G401.6 (cell line): Measurements from ENCODE around the gene GON4L.
"Not testable (repeated sequence)": the region's sequence is repeated elsewhere in the genome, so short reads cannot be mapped to it uniquely, and the experiment has no call there.

Experiments
- FAIRE-seq: peaks from 2 replicates; lab custom pipeline; 2012; peaks lifted over from hg19 to GRCh38; lab: Jason Lieb, UNC

Gene GON4L

GRCh38 chr1:155831279-155831976, 25.6 kb downstream of the GON4L start:
- no peak for FAIRE-seq

- no peak for FAIRE-seq
These were observed 29.6 kb downstream of the GON4L start for GRCh38 chr1:155827450-155827849.

GRCh38 chr1:155816351-155816750, 40.7 kb downstream of the GON4L start:
- no peak for FAIRE-seq

GRCh38 chr1:155813672-155814071, 43.3 kb downstream of the GON4L start:
- FAIRE-seq, result no peak

- FAIRE-seq, result no peak
These were observed 44.1 kb downstream of the GON4L start for GRCh38 chr1:155812878-155813277.

- no peak for FAIRE-seq
These were observed 47.9 kb downstream of the GON4L start for GRCh38 chr1:155809088-155809487.

GRCh38 chr1:155801149-155801548, 55.9 kb downstream of the GON4L start:
- no peak for FAIRE-seq

GRCh38 chr1:155795618-155796017, 61.4 kb downstream of the GON4L start:
- FAIRE-seq, result not testable (repeated sequence)

- FAIRE-seq, result no peak
These were observed 62.3 kb downstream of the GON4L start for GRCh38 chr1:155794605-155795245.

- FAIRE-seq, result no peak
These were observed 63.8 kb downstream of the GON4L start for GRCh38 chr1:155793213-155793612.

GRCh38 chr1:155777582-155777981, 79.4 kb downstream of the GON4L start:
- FAIRE-seq, result no peak

GRCh38 chr1:155776414-155776813, 80.6 kb downstream of the GON4L start:
- no peak for FAIRE-seq

GRCh38 chr1:155773221-155773620, 83.8 kb downstream of the GON4L start:
- no peak for FAIRE-seq

GRCh38 chr1:155769257-155769656, 87.8 kb downstream of the GON4L start:
- FAIRE-seq, result no peak

GRCh38 chr1:155767399-155767989, 89.5 kb downstream of the GON4L start:
- not testable (repeated sequence) for FAIRE-seq

GRCh38 chr1:155763989-155764388, 93.0 kb downstream of the GON4L start:
- not testable (repeated sequence) for FAIRE-seq

- not testable (repeated sequence) for FAIRE-seq
These were observed 93.8 kb downstream of the GON4L start for GRCh38 chr1:155763090-155763815.

- no peak for FAIRE-seq
These were observed 95.1 kb downstream of the GON4L start for GRCh38 chr1:155761736-155762405.

GRCh38 chr1:155760751-155761475, 96.1 kb downstream of the GON4L start:
- FAIRE-seq, result no peak

GRCh38 chr1:155759966-155760630, 96.9 kb downstream of the GON4L start:
- FAIRE-seq, result no peak

GRCh38 chr1:155759017-155759416, 98.0 kb downstream of the GON4L start:
- FAIRE-seq, result not testable (repeated sequence)
